Measurements from ENCODE around the gene DPF3. TPM values are rescaled to one million over a fixed set of nuclear protein-coding genes. Genes with fewer than 3 reads are reported as not detected.

Gene DPF3
- total and polyA plus RNA-seq, 8 donors = 1.4 to 3.6 (median 1.9) TPM

GRCh38 chr14:72708708-72709475 is 185.0 kb downstream of the DPF3 start:
- Histone ChIP-seq H3K4me3 (no peak overlapping the region), H3K27ac (no peak overlapping the region), H3K36me3 (no peaks in the 10 kb centered on the region), H3K4me1 (no peaks in the 10 kb centered on the region), H3K27me3 (no peaks in the 10 kb centered on the region), H3K9me3 (no peaks in the 10 kb centered on the region)
- no peak for ATAC-seq
- TF ChIP-seq CTCF (IDR thresholded peaks at IDR 0.05) = no peak
- DNase-seq = no peak
- intact Hi-C loops (cut with DNase I) = no loop called here

GRCh38 chr14:72708222-72708621 is 185.7 kb downstream of the DPF3 start:
- H3K4me1 ChIP-seq = no peaks in the 10 kb centered on the region
- intact Hi-C loops (cut with DNase I) = no loop called here

GRCh38 chr14:72706485-72706884 is 187.4 kb downstream of the DPF3 start:
- Histone ChIP-seq H3K36me3 (no peaks in the 10 kb centered on the region), H3K9me3 (no peaks in the 10 kb centered on the region), H3K4me1 (no peaks in the 10 kb centered on the region), H3K4me3 (no peak overlapping the region), H3K27ac (no peak overlapping the region), H3K27me3 (no peaks in the 10 kb centered on the region)
- DNase-seq (no peak), ATAC-seq (no peak)
- TF ChIP-seq CTCF (IDR thresholded peaks at IDR 0.05) = no peak
- intact Hi-C loops (cut with DNase I) = no loop called here

More at GRCh38 chr14:72708222-72708621, 185.7 kb downstream of the DPF3 start:
- Histone ChIP-seq H3K36me3 (no peaks in the 10 kb centered on the region), H3K9me3 (no peaks in the 10 kb centered on the region), H3K27me3 (no peaks in the 10 kb centered on the region), H3K4me3 (no peak overlapping the region), H3K27ac (no peak overlapping the region)
- ATAC-seq (no peak), DNase-seq (no peak)
- TF ChIP-seq CTCF (IDR thresholded peaks at IDR 0.05) = no peak

- intact Hi-C loops (cut with DNase I) = no loop called here
- no peaks in the 10 kb centered on the region for H3K36me3 ChIP-seq
- no peak for ATAC-seq
Observed at GRCh38 chr14:72704502-72704901, 189.4 kb downstream of the DPF3 start.

GRCh38 chr14:72701605-72702004 is 192.3 kb downstream of the DPF3 start:
- Histone ChIP-seq H3K27ac (no peak overlapping the region), H3K36me3 (no peaks in the 10 kb centered on the region), H3K9me3 (no peaks in the 10 kb centered on the region), H3K27me3 (no peaks in the 10 kb centered on the region), H3K4me1 (no peaks in the 10 kb centered on the region), H3K4me3 (no peak overlapping the region)
- no peak for TF ChIP-seq CTCF (IDR thresholded peaks at IDR 0.05)
- DNase-seq (no peak), ATAC-seq (peak; percentile 35)
- intact Hi-C loops (cut with DNase I) = no loop called here

More at GRCh38 chr14:72704502-72704901, 189.4 kb downstream of the DPF3 start:
- DNase-seq = no peak
- Histone ChIP-seq H3K9me3 (no peaks in the 10 kb centered on the region), H3K27me3 (no peaks in the 10 kb centered on the region), H3K4me3 (no peak overlapping the region), H3K27ac (no peak overlapping the region), H3K4me1 (no peaks in the 10 kb centered on the region)
- TF ChIP-seq CTCF (IDR thresholded peaks at IDR 0.05) = no peak

Measured in left lung (tissue), 10 donors.